Sigmoid colon (tissue), 4 donors: ENCODE data around the gene WDFY4.

ENCODE experiments used
- CTCF ChIP-seq, 4 experiments: fragments of 450-650 bp in 3 of 4; fragments of 200-600 bp in 1 of 4; IDR thresholded peaks; one replicate each; pipeline ENCODE4 v1.5.1; 2016 to 2019; ENCODE audit warnings: antibody characterized with exemption in 4 of 4, mild to moderate bottlenecking in 3 of 4, moderate library complexity in 2 of 4
- EP300 ChIP-seq, 4 donors: sonication (generic); formaldehyde crosslinking; IDR thresholded peaks; one replicate each; pipeline ENCODE4 v1.6.1; 2017; ENCODE audit warnings: antibody characterized with exemption in 4 of 4
- POLR2A ChIP-seq, 2 donors: fragments of 450-650 bp; IDR thresholded peaks; one replicate each; pipeline ENCODE4 v1.6.1; 2016; ENCODE audit warnings: antibody characterized with exemption in 2 of 2, mild to moderate bottlenecking in 2 of 2, moderate library complexity in 2 of 2
- POLR2AphosphoS5 ChIP-seq, 4 donors: sonication (generic); formaldehyde crosslinking; IDR thresholded peaks; one replicate each; pipeline ENCODE4 v1.6.1; 2017; ENCODE audit warnings: antibody characterized with exemption in 4 of 4

DNA sequence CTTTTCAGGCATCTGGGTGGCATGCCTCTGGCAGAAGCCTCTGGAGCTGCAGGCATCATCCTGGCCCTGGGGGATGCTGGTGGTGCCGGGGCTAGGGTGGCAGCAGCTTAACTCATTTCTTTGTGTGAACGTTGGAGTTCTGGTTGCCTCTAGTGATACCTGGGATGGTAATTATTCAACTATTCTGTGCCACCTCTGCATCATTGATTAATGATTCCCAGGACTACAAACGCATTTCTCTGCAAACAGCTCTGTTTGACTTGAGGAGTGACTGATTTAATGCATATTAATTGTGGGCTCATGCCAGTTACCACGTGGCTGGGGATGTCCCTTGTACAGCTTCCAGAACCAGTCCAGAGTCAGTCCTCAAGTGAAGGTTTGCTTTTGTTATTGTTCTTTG is 199.0 kb downstream of the WDFY4 start:
- TF ChIP-seq CTCF (IDR thresholded peaks at IDR 0.05) (no peak), POLR2A (IDR thresholded peaks at IDR 0.05) (no peak), POLR2AphosphoS5 (IDR thresholded peaks at IDR 0.05) (no peak), EP300 (IDR thresholded peaks at IDR 0.05) (no peak)
